OCI-LY7 (cell line): ENCODE data around the gene TNIK. TPM values are rescaled to one million over a fixed set of nuclear protein-coding genes. Genes with fewer than 3 reads are reported as not detected.
"Not testable (repeated sequence)": the region's sequence is repeated elsewhere in the genome, so short reads cannot be mapped to it uniquely, and the experiment has no call there.

Experiments used
- BruUV-seq: library from RNA; stranded (reverse); fragments of 400-500 nt; replicated peaks from 2 replicates; lab custom pipeline; 2021; lab: Mats Ljungman, UMichigan
- CTCF ChIA-PET: fragments of 300-600 bp; sonication (Branson Sonifier 250); formaldehyde crosslinking; loops from one replicate; lab custom pipeline; 2022; ENCODE audit warnings: antibody characterized with exemption; ENCODE audit not compliant: unreplicated experiment; lab: Charles Lee
- POLR2A ChIA-PET: fragments of 300-600 bp; sonication (Branson Sonifier 250); formaldehyde crosslinking; loops from one replicate; lab custom pipeline; 2022; ENCODE audit warnings: antibody characterized with exemption; lab: Charles Lee
- DNase-seq: peaks from one replicate; pipeline ENCODE4 v3.0.0-alpha.2; 2015; ENCODE audit warnings: low spot score
- H2AFZ ChIP-seq: fragments of 200-600 bp; sonication (generic), shearing (Covaris generic); 2 replicates; pipeline ENCODE4 v1.6.1; 2014; ENCODE audit warnings: mild to moderate bottlenecking, antibody characterized with exemption, low read length, moderate library complexity
- H3K27ac ChIP-seq: fragments of 200-600 bp; sonication (generic); 2 replicates; pipeline ENCODE4 v1.5.1; 2014; ENCODE audit warnings: mixed run types, low read depth, mild to moderate bottlenecking, moderate library complexity, low read length, inconsistent platforms; ENCODE audit not compliant: poor library complexity, severe bottlenecking
- H3K36me3 ChIP-seq: fragments of 200-600 bp; sonication (generic); 2 replicates; pipeline ENCODE4 v1.6.1; 2014; ENCODE audit warnings: mild to moderate bottlenecking, antibody characterized with exemption, low read length, moderate library complexity, mixed read lengths; ENCODE audit not compliant: insufficient read depth
- H3K4me1 ChIP-seq: fragments of 200-600 bp; sonication (generic); 2 replicates; pipeline ENCODE4 v1.5.1; 2014; ENCODE audit warnings: mild to moderate bottlenecking, low read length; ENCODE audit not compliant: insufficient read depth, poor library complexity, severe bottlenecking
- H3K4me2 ChIP-seq: fragments of 200-600 bp; sonication (generic); 2 replicates; pipeline ENCODE4 v1.6.1; 2014; ENCODE audit warnings: mild to moderate bottlenecking, low read length
- H3K4me3 ChIP-seq: fragments of 200-600 bp; sonication (generic); 2 replicates; pipeline ENCODE4 v1.5.1; 2014; ENCODE audit warnings: mild to moderate bottlenecking, low read depth, low read length; ENCODE audit not compliant: poor library complexity, severe bottlenecking
- H3K79me2 ChIP-seq: fragments of 200-600 bp; sonication (generic); 2 replicates; pipeline ENCODE4 v1.6.1; 2016; ENCODE audit warnings: low read depth, mild to moderate bottlenecking, low read length, moderate library complexity, mixed read lengths; ENCODE audit not compliant: insufficient read depth
- H3K9me2 ChIP-seq: fragments of 200-600 bp; sonication (generic); 2 replicates; pipeline ENCODE4 v1.6.1; 2016; ENCODE audit warnings: mild to moderate bottlenecking, low read length, mixed read lengths; ENCODE audit not compliant: insufficient read depth
- H3K9me3 ChIP-seq: fragments of 200-600 bp; sonication (generic); 2 replicates; pipeline ENCODE4 v1.6.1; 2014; ENCODE audit warnings: mild to moderate bottlenecking, mixed run types, low read length, mixed read lengths
- H4K20me1 ChIP-seq: fragments of 200-600 bp; sonication (generic); 2 replicates; pipeline ENCODE4 v1.6.1; 2014; ENCODE audit warnings: mild to moderate bottlenecking, antibody characterized with exemption, low read length, moderate library complexity, mixed read lengths; ENCODE audit not compliant: insufficient read depth
- CTCF ChIP-seq: fragments of 200-600 bp; sonication (generic); conservative IDR thresholded peaks from 2 replicates; pipeline ENCODE4 v1.5.1; 2014; ENCODE audit warnings: mild to moderate bottlenecking, antibody characterized with exemption, low read length, moderate library complexity, mixed read lengths
- EZH2phosphoT487 ChIP-seq: fragments of 200-600 bp; sonication (generic); IDR thresholded peaks from 2 replicates; pipeline ENCODE4 v1.6.1; 2018; ENCODE audit warnings: low read depth, borderline replicate concordance, mild to moderate bottlenecking, mixed run types, antibody characterized with exemption, low read length, moderate library complexity, mixed read lengths
- intact Hi-C: fragments of 100-400 bp; cut with micrococcal nuclease; formaldehyde crosslinking; loops from one replicate; pipeline ENCODE4 v1.10.0; 2022; ENCODE audit not compliant: unreplicated experiment
- total RNA-seq, 2 experiments: library from RNA; depleted of rRNA in 1 of 2; stranded (reverse); fragments of >200 nt in 1 of 2; shearing (Covaris generic) in 1 of 2; gene quantifications; 2 replicates each; pipeline ENCODE4 v1.2.3, GENCODE V29; 2014 to 2022

TNIK gene
- total RNA-seq, 2 experiments from 2014 or later: not detected

DNA sequence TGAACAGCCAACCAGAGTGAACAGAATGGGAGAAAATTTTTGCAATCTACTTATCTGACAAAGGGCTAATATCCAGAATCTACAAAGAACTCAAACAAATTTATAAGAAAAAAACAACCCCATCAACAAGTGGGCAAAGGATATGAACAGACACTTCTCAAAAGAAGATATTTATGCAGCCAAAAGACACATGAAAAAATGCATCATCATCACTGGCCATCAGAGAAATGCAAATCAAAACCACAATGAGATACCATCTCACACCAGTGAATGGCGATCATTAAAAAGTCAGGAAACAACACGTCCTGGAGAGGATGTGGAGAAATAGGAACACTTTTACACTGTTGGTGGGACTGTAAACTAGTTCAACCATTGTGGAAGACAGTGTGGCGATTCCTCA lies 341.2 kb downstream of the TNIK start:
- H3K36me3 ChIP-seq, BruUV-seq, H3K4me1 ChIP-seq, CTCF ChIA-PET, H3K79me2 ChIP-seq, H3K9me2 ChIP-seq, H3K9me3 ChIP-seq, H3K27ac ChIP-seq, intact Hi-C loops, H3K4me3 ChIP-seq, POLR2A ChIA-PET, H3K4me2 ChIP-seq, DNase-seq, H2AFZ ChIP-seq, H4K20me1 ChIP-seq: not testable (repeated sequence)

DNA sequence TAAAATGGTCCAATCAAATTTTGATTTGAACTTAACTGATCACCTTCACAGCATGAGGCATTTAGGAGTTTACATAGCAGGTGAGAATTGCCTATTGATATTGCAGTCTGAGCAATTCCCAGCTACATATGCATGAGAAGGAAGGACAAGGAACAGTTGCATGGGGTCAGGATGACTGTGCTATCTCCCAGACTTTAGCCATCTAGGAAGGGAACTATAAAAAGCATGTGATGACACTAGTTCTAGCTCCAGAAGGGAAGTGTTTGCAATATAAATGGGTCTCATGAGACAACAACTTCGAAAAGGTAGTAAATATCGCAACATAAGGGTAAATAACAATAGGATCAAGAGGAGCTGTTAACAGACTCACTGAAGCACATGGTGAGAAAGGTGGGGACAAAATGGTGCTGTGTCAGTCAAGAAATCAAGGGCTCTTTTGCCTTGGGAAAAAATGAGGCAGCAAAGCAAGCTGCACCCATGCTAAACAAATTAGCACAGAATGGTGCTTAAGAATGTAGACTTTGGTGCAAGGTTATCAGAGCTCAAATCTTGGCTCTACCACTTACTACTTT lies 343.3 kb downstream of the TNIK start:
- no peak overlapping the region for H3K4me3 ChIP-seq
- H2AFZ ChIP-seq: no peak overlapping the region
- H3K79me2 ChIP-seq: no peaks in the 10 kb centered on the region
- no peaks in the 10 kb centered on the region for H3K4me1 ChIP-seq
- ChIA-PET POLR2A (interaction anchor here (1.0 kb wide), 1 partner anchor 9 kb away, joined by 3 read pairs; no protein-coding TSS in a partner anchor), CTCF (no interaction called here)
- no peaks in the 10 kb centered on the region for H4K20me1 ChIP-seq
- DNase-seq: no peak
- no peak overlapping the region for H3K27ac ChIP-seq
- TF ChIP-seq CTCF (no peak), EZH2phosphoT487 (no peak)
- intact Hi-C loops: no loop called here
- BruUV-seq: no TSS peak
- H3K36me3 ChIP-seq: no peaks in the 10 kb centered on the region
- no peak overlapping the region for H3K4me2 ChIP-seq
- no peaks in the 10 kb centered on the region for H3K9me3 ChIP-seq
- no peaks in the 10 kb centered on the region for H3K9me2 ChIP-seq

- H3K27ac ChIP-seq: no peak overlapping the region
- ChIA-PET CTCF (no interaction called here), POLR2A (interaction anchor here (1.0 kb wide), 1 partner anchor 9 kb away, joined by 3 read pairs; no protein-coding TSS in a partner anchor)
- no peak for DNase-seq
- intact Hi-C loops: no loop called here
- H3K9me2 ChIP-seq: no peaks in the 10 kb centered on the region
- H3K4me1 ChIP-seq: no peaks in the 10 kb centered on the region
- BruUV-seq: no TSS peak
- no peak overlapping the region for H3K4me2 ChIP-seq
- no peak overlapping the region for H3K4me3 ChIP-seq
- H2AFZ ChIP-seq: no peak overlapping the region
- no peaks in the 10 kb centered on the region for H3K36me3 ChIP-seq
- H3K79me2 ChIP-seq: no peaks in the 10 kb centered on the region
- TF ChIP-seq EZH2phosphoT487: no peak
- TF ChIP-seq CTCF: no peak
- H4K20me1 ChIP-seq: no peaks in the 10 kb centered on the region
- H3K9me3 ChIP-seq: no peaks in the 10 kb centered on the region
Measured at GRCh38 chr3:171116365-171116764, 343.8 kb downstream of the TNIK start.
